Activated T-cell treated with anti-CD3 and anti-CD28 coated beads, Interleukin-2, amount 50 U/mL, for 72 hours (primary cell): ENCODE results near the gene DFFB. TPM values are rescaled to one million over a fixed set of nuclear protein-coding genes. Genes with fewer than 3 reads are reported as not detected.
"Not testable (repeated sequence)": the region's sequence is repeated elsewhere in the genome, so short reads cannot be mapped to it uniquely, and the experiment has no call there.

Experiments
- ATAC-seq, 2 donors: fragments of 150-1000 bp; cut with Tn5 transposase; replicated peaks in 1 of 2; 2 replicates each; pipeline ENCODE4 v1.10.0; 2021; ENCODE audit warnings: moderate library complexity in 2 of 2, mild to moderate bottlenecking in 1 of 2
- DNase-seq, 2 donors: peaks; one replicate each; pipeline ENCODE4 v3.0.0; 2021 to 2022; ENCODE audit warnings: mixed read lengths in 1 of 2
- H3K27ac Mint-ChIP-seq: one replicate; pipeline ENCODE4 v1.8.0; 2022; ENCODE audit warnings: mild to moderate bottlenecking, moderate library complexity, mixed read lengths
- H3K27me3 Mint-ChIP-seq: one replicate; pipeline ENCODE4 v1.8.0; 2022; ENCODE audit warnings: low read depth, mixed read lengths
- H3K36me3 Mint-ChIP-seq, 2 donors: one replicate each; pipeline ENCODE4 v1.8.0; 2022; ENCODE audit warnings: mixed read lengths in 2 of 2, mild to moderate bottlenecking in 1 of 2; ENCODE audit not compliant: insufficient read depth in 2 of 2
- H3K4me1 Mint-ChIP-seq: one replicate; pipeline ENCODE4 v1.8.0; 2022; ENCODE audit warnings: low read depth, mixed read lengths
- H3K4me3 Mint-ChIP-seq, 2 donors: one replicate each; pipeline ENCODE4 v1.8.0; 2022; ENCODE audit warnings: mild to moderate bottlenecking in 2 of 2, mixed read lengths in 2 of 2, moderate library complexity in 2 of 2
- H3K9me3 Mint-ChIP-seq, 2 donors: one replicate each; pipeline ENCODE4 v1.8.0; 2022; ENCODE audit warnings: mixed read lengths in 2 of 2
- total RNA-seq, 2 donors: library from RNA; stranded (reverse); gene quantifications; one replicate each; pipeline ENCODE4 v1.2.3, GENCODE V29; 2022

The DFFB gene
- 1 to 10 TPM; 8.2 to 8.6 TPM for total RNA-seq

- Mint-ChIP-seq H3K9me3 (no peaks in the 10 kb centered on the region), H3K4me3 (peak within 1 kb of the TSS; percentile 95 to 97), H3K36me3 (no peaks in the 10 kb centered on the region), H3K4me1 (peaks cover 38% of the 10 kb centered on the region), H3K27me3 (no peaks in the 10 kb centered on the region), H3K27ac (peak within 1 kb of the TSS; percentile 93)
- DNase-seq = peak; percentile 96 to 98
- ATAC-seq = peak; percentile 97 to 98
Measured at GRCh38 chr1:3856923-3857790, at the start of gene DFFB, which contains the start of gene CEP104. DFFB (plus strand) TSS chr1:3857476; CDS start chr1:3857604, 128 bp downstream. CEP104 (minus strand) TSS chr1:3857211; CDS start chr1:3852407, 4,804 bp downstream.

- Mint-ChIP-seq H3K4me1 (no peaks in the 10 kb centered on the region), H3K27me3 (peaks cover 25% of the 10 kb centered on the region), H3K27ac (no peak overlapping the region), H3K4me3 (no peak overlapping the region), H3K36me3 (peaks cover 2% of the 10 kb centered on the region in 2 donors), H3K9me3 (peaks cover 0 to 2% of the 10 kb centered on the region in 2 donors)
- ATAC-seq (no peak), DNase-seq (no peak)
Measured at GRCh38 chr1:3807769-3808168, 49.5 kb upstream of the DFFB start.

GRCh38 chr1:3809680-3810079 is 47.6 kb upstream of the DFFB start:
- Mint-ChIP-seq H3K4me3 (no peak overlapping the region), H3K27me3 (peaks cover 14% of the 10 kb centered on the region), H3K4me1 (no peaks in the 10 kb centered on the region), H3K27ac (no peak overlapping the region), H3K36me3 (peaks cover 2% of the 10 kb centered on the region in 2 donors), H3K9me3 (peaks cover 0 to 2% of the 10 kb centered on the region in 2 donors)
- ATAC-seq (no peak), DNase-seq (no peak)

GRCh38 chr1:3810149-3810761 is 47.0 kb upstream of the DFFB start:
- DNase-seq, H3K4me1 Mint-ChIP-seq, H3K27me3 Mint-ChIP-seq, H3K36me3 Mint-ChIP-seq, ATAC-seq, H3K9me3 Mint-ChIP-seq, H3K27ac Mint-ChIP-seq: not testable (repeated sequence)
- peak overlapping the region in 1 of 2 donors; percentile 30 for H3K4me3 Mint-ChIP-seq

GRCh38 chr1:3811595-3811911 is 45.7 kb upstream of the DFFB start:
- no peak overlapping the region for H3K27ac Mint-ChIP-seq
- no peak for DNase-seq
- peaks cover 0 to 2% of the 10 kb centered on the region in 2 donors for H3K9me3 Mint-ChIP-seq
- ATAC-seq = no peak
- no peak overlapping the region for H3K4me3 Mint-ChIP-seq
- H3K4me1 Mint-ChIP-seq = no peaks in the 10 kb centered on the region
- no peaks in the 10 kb centered on the region for H3K27me3 Mint-ChIP-seq
- peaks cover 2% of the 10 kb centered on the region in 2 donors for H3K36me3 Mint-ChIP-seq

GRCh38 chr1:3814065-3814464 is 43.2 kb upstream of the DFFB start:
- Mint-ChIP-seq H3K27me3 (no peaks in the 10 kb centered on the region), H3K4me1 (no peaks in the 10 kb centered on the region), H3K36me3 (no peaks in the 10 kb centered on the region), H3K4me3 (no peak overlapping the region), H3K27ac (no peak overlapping the region), H3K9me3 (no peaks in the 10 kb centered on the region)
- ATAC-seq (no peak), DNase-seq (no peak)

GRCh38 chr1:3814771-3815561 is 42.3 kb upstream of the DFFB start:
- Mint-ChIP-seq H3K4me3 (no peak overlapping the region), H3K27ac (no peak overlapping the region), H3K36me3 (no peaks in the 10 kb centered on the region), H3K4me1 (no peaks in the 10 kb centered on the region), H3K27me3 (no peaks in the 10 kb centered on the region), H3K9me3 (no peaks in the 10 kb centered on the region)
- ATAC-seq = no peak
- DNase-seq = no peak

GRCh38 chr1:3816331-3817137 is 40.7 kb upstream of the DFFB start:
- Mint-ChIP-seq H3K4me1 (no peaks in the 10 kb centered on the region), H3K27ac (no peak overlapping the region), H3K36me3 (no peaks in the 10 kb centered on the region), H3K4me3 (no peak overlapping the region), H3K27me3 (no peaks in the 10 kb centered on the region), H3K9me3 (no peaks in the 10 kb centered on the region)
- DNase-seq (no peak), ATAC-seq (no peak)

- no peak for DNase-seq
- no peak for ATAC-seq
- H3K9me3 Mint-ChIP-seq = no peaks in the 10 kb centered on the region
- H3K4me3 Mint-ChIP-seq = no peak overlapping the region
- H3K4me1 Mint-ChIP-seq = no peaks in the 10 kb centered on the region
- no peak overlapping the region for H3K27ac Mint-ChIP-seq
- H3K27me3 Mint-ChIP-seq = no peaks in the 10 kb centered on the region
- H3K36me3 Mint-ChIP-seq = no peaks in the 10 kb centered on the region
Measured at GRCh38 chr1:3817138-3817740, 40.0 kb upstream of the DFFB start.

GRCh38 chr1:3817821-3818597 is 39.3 kb upstream of the DFFB start:
- Mint-ChIP-seq H3K27ac (no peak overlapping the region), H3K4me1 (no peaks in the 10 kb centered on the region), H3K36me3 (no peaks in the 10 kb centered on the region), H3K27me3 (no peaks in the 10 kb centered on the region), H3K9me3 (no peaks in the 10 kb centered on the region), H3K4me3 (no peak overlapping the region)
- ATAC-seq (no peak), DNase-seq (no peak)

GRCh38 chr1:3819771-3820200 is 37.5 kb upstream of the DFFB start:
- no peak overlapping the region for H3K27ac Mint-ChIP-seq
- no peaks in the 10 kb centered on the region for H3K4me1 Mint-ChIP-seq
- no peak for DNase-seq
- peaks cover 0 to 2% of the 10 kb centered on the region in 2 donors for H3K36me3 Mint-ChIP-seq
- no peak overlapping the region for H3K4me3 Mint-ChIP-seq
- no peaks in the 10 kb centered on the region for H3K9me3 Mint-ChIP-seq
- no peaks in the 10 kb centered on the region for H3K27me3 Mint-ChIP-seq
- ATAC-seq = no peak

- H3K9me3 Mint-ChIP-seq = no peaks in the 10 kb centered on the region
- H3K27me3 Mint-ChIP-seq = no peaks in the 10 kb centered on the region
- no peaks in the 10 kb centered on the region for H3K4me1 Mint-ChIP-seq
- H3K4me3 Mint-ChIP-seq = no peak overlapping the region
- no peak overlapping the region for H3K27ac Mint-ChIP-seq
- peaks cover 0 to 2% of the 10 kb centered on the region in 2 donors for H3K36me3 Mint-ChIP-seq
- ATAC-seq (no peak), DNase-seq (no peak)
Measured at GRCh38 chr1:3820316-3820715, 37.0 kb upstream of the DFFB start.
